Measurements from ENCODE around the gene SMAD6.

DNA sequence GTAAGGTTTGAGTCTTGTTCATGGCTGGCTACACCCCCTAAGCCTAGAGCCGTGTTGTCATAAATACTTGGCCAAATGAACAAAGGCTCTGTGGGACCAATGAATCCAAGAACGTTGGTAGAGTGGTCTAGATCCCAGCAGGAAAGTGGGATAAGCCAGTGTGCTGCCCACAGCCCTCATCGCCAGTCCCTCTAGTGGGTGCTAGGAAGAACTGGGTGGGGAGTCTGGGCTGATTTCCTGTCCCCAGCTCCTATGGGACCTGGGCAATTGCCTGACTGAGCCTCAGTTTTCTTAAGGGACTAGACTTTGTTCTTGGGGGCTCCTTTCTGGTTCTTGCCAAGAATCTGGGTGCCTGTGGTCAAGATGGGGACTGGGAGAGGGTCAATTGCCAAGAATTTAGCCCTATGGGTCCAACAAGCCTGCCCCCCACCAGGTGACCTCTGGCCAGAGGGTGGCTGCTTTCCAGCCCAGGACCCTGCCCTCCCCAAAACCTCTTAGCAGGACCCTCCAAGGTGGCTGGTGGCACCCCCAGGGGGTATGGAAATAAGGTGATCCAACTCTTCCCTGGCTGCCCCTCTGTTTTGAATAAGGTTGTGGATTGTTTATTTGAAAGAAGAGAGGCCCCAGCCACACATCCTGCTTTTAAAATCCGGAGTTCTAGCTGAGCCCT, 42.7 kb downstream of the SMAD6 start:
- TF ChIP-seq, protein P1, sequence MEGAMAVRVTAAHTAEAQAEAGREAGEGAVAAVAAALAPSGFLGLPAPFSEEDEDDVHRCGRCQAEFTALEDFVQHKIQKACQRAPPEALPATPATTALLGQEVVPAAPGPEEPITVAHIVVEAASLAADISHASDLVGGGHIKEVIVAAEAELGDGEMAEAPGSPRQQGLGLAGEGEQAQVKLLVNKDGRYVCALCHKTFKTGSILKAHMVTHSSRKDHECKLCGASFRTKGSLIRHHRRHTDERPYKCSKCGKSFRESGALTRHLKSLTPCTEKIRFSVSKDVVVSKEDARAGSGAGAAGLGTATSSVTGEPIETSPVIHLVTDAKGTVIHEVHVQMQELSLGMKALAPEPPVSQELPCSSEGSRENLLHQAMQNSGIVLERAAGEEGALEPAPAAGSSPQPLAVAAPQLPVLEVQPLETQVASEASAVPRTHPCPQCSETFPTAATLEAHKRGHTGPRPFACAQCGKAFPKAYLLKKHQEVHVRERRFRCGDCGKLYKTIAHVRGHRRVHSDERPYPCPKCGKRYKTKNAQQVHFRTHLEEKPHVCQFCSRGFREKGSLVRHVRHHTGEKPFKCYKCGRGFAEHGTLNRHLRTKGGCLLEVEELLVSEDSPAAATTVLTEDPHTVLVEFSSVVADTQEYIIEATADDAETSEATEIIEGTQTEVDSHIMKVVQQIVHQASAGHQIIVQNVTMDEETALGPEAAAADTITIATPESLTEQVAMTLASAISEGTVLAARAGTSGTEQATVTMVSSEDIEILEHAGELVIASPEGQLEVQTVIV (CRISPR knock-in tag; IDR thresholded peaks at IDR 0.05; ENCODE audit: borderline replicate concordance) = no peak
- no peak for TF ChIP-seq HCFC1 (IDR thresholded peaks at IDR 0.05; ENCODE audit: low read depth, low read length)
- TF ChIP-seq, protein P2, sequence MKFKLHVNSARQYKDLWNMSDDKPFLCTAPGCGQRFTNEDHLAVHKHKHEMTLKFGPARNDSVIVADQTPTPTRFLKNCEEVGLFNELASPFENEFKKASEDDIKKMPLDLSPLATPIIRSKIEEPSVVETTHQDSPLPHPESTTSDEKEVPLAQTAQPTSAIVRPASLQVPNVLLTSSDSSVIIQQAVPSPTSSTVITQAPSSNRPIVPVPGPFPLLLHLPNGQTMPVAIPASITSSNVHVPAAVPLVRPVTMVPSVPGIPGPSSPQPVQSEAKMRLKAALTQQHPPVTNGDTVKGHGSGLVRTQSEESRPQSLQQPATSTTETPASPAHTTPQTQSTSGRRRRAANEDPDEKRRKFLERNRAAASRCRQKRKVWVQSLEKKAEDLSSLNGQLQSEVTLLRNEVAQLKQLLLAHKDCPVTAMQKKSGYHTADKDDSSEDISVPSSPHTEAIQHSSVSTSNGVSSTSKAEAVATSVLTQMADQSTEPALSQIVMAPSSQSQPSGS (CRISPR knock-in tag; IDR thresholded peaks at IDR 0.05) = no peak
- TF ChIP-seq NFIX (CRISPR knock-in tag; IDR thresholded peaks at IDR 0.05; ENCODE audit: low read depth) = no peak
- no peak for TF ChIP-seq NFIC (IDR thresholded peaks at IDR 0.05)
- TF ChIP-seq POLR2AphosphoS5 (IDR thresholded peaks at IDR 0.05; ENCODE audit: control insufficient read depth, insufficient read depth, low read depth, low read length) = no peak
- no peak for TF ChIP-seq TAF1 (IDR thresholded peaks at IDR 0.05; ENCODE audit: control insufficient read depth, extremely low read depth, insufficient read depth, low read length, severe bottlenecking)
- TF ChIP-seq, protein P3, sequence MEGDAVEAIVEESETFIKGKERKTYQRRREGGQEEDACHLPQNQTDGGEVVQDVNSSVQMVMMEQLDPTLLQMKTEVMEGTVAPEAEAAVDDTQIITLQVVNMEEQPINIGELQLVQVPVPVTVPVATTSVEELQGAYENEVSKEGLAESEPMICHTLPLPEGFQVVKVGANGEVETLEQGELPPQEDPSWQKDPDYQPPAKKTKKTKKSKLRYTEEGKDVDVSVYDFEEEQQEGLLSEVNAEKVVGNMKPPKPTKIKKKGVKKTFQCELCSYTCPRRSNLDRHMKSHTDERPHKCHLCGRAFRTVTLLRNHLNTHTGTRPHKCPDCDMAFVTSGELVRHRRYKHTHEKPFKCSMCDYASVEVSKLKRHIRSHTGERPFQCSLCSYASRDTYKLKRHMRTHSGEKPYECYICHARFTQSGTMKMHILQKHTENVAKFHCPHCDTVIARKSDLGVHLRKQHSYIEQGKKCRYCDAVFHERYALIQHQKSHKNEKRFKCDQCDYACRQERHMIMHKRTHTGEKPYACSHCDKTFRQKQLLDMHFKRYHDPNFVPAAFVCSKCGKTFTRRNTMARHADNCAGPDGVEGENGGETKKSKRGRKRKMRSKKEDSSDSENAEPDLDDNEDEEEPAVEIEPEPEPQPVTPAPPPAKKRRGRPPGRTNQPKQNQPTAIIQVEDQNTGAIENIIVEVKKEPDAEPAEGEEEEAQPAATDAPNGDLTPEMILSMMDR (IDR thresholded peaks at IDR 0.05 in 2 of 3, conservative IDR thresholded peaks at IDR 0.05 in 1 of 3; ENCODE audit: insufficient read depth in 2 of 3, low read depth in 1 of 3, low read length in 3 of 3) = no peak
- TF ChIP-seq, protein P4, sequence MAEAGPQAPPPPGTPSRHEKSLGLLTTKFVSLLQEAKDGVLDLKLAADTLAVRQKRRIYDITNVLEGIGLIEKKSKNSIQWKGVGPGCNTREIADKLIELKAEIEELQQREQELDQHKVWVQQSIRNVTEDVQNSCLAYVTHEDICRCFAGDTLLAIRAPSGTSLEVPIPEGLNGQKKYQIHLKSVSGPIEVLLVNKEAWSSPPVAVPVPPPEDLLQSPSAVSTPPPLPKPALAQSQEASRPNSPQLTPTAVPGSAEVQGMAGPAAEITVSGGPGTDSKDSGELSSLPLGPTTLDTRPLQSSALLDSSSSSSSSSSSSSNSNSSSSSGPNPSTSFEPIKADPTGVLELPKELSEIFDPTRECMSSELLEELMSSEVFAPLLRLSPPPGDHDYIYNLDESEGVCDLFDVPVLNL (CRISPR knock-in tag; IDR thresholded peaks at IDR 0.05; ENCODE audit: low read depth) = no peak
- no peak for TF ChIP-seq MTA2 (IDR thresholded peaks at IDR 0.05; ENCODE audit: low read depth)
- TF ChIP-seq RAD21 (CRISPR knock-in tag; conservative IDR thresholded peaks at IDR 0.05 in 1 of 2, IDR thresholded peaks at IDR 0.05 in 1 of 2) = no peak
- no peak for TF ChIP-seq ETV5 (CRISPR knock-in tag; IDR thresholded peaks at IDR 0.05; ENCODE audit: low read depth)
- TF ChIP-seq CBX8 (IDR thresholded peaks at IDR 0.05; ENCODE audit: borderline replicate concordance, extremely low read depth, low read depth, low read length, poor library complexity, severe bottlenecking) = no peak

Measured in K562 (cell line).